AG10803 (cell line): Measurements from ENCODE around the gene SDHAF1.
"Not testable (repeated sequence)": the region's sequence is repeated elsewhere in the genome, so short reads cannot be mapped to it uniquely, and the experiment has no call there.

ENCODE experiments used
- DNase-seq: peaks from one replicate; pipeline ENCODE4 v3.0.0; 2010; ENCODE audit warnings: low read depth
- H3K4me3 ChIP-seq: 2 replicates; pipeline ENCODE4 v1.5.1; 2011; ENCODE audit warnings: mild to moderate bottlenecking, low read length, control low read depth
- CTCF ChIP-seq: conservative IDR thresholded peaks from 2 replicates; pipeline ENCODE4 v1.5.1; 2011; ENCODE audit warnings: mild to moderate bottlenecking, low read length, control low read depth, inconsistent platforms

SDHAF1 gene

GRCh38 chr19:35975608-35976214 lies 19.3 kb upstream of the SDHAF1 start:
- no peak overlapping the region for H3K4me3 ChIP-seq
- TF ChIP-seq CTCF: no peak
- DNase-seq: no peak

GRCh38 chr19:35977446-35978222 lies 17.4 kb upstream of the SDHAF1 start:
- no peak; the same call in 1 of the 2 replicates for TF ChIP-seq CTCF
- no peak for DNase-seq
- no peak overlapping the region for H3K4me3 ChIP-seq

- no peak for DNase-seq
- H3K4me3 ChIP-seq: no peak overlapping the region
- TF ChIP-seq CTCF: no peak
These were observed 16.7 kb upstream of the SDHAF1 start for GRCh38 chr19:35978271-35978670.

- no peak for DNase-seq
- H3K4me3 ChIP-seq: no peak overlapping the region
These were observed 16.1 kb upstream of the SDHAF1 start for GRCh38 chr19:35978832-35979365.

GRCh38 chr19:35980997-35981396 lies 14.0 kb upstream of the SDHAF1 start:
- not testable (repeated sequence) for H3K4me3 ChIP-seq, DNase-seq

More at GRCh38 chr19:35978832-35979365, 16.1 kb upstream of the SDHAF1 start:
- no peak for TF ChIP-seq CTCF

- DNase-seq: no peak
- no peak for TF ChIP-seq CTCF
- no peak overlapping the region for H3K4me3 ChIP-seq
These were observed 11.8 kb upstream of the SDHAF1 start for GRCh38 chr19:35983177-35983576.

GRCh38 chr19:35986111-35986510 lies 8.9 kb upstream of the SDHAF1 start:
- H3K4me3 ChIP-seq: no peak overlapping the region
- DNase-seq: no peak
- no peak for TF ChIP-seq CTCF
